Endothelial cell of umbilical vein (primary cell): Measurements from ENCODE around the gene CSTA. TPM values are rescaled to one million over a fixed set of nuclear protein-coding genes. Genes with fewer than 3 reads are reported as not detected.

ENCODE experiments used
- BruUV-seq: library from RNA; stranded (reverse); fragments of 400-500 nt; replicated peaks from 2 replicates; lab custom pipeline; 2021; lab: Mats Ljungman, UMichigan
- CTCF ChIA-PET: fragments of 300-600, 350-600 bp; sonication (Branson Sonifier 250); formaldehyde crosslinking; loops from one replicate; lab custom pipeline; 2021; ENCODE audit warnings: antibody characterized with exemption, inconsistent platforms; lab: Charles Lee
- POLR2A ChIA-PET: fragments of 300-600, 350-600 bp; sonication (Branson Sonifier 250); formaldehyde crosslinking; loops from one replicate; lab custom pipeline; 2021; ENCODE audit warnings: antibody characterized with exemption, inconsistent platforms; lab: Charles Lee
- DNase-seq: peaks from one replicate; pipeline ENCODE4 v3.0.0-alpha.2; 2011; ENCODE audit warnings: low read depth, low spot score
- FAIRE-seq: peaks from 2 replicates; lab custom pipeline; 2011; peaks lifted over from hg19 to GRCh38; lab: Jason Lieb, UNC
- H2AFZ ChIP-seq: 2 replicates; pipeline ENCODE4 v1.6.0; 2012; ENCODE audit warnings: low read depth, low read length, control low read depth, inconsistent platforms
- H3K27ac ChIP-seq: 2 replicates; pipeline ENCODE4 v1.5.1; 2011; ENCODE audit warnings: low read depth, mild to moderate bottlenecking, control low read depth, low read length, moderate library complexity; ENCODE audit not compliant: insufficient read depth
- H3K27me3 ChIP-seq, 2 experiments: 2 replicates each; pipeline versions ENCODE4 v1.6.0 to v1.6.1; 2011; ENCODE audit warnings: low read length in 2 of 2, mixed read lengths in 1 of 2; ENCODE audit not compliant: control insufficient read depth in 2 of 2, insufficient read depth in 2 of 2
- H3K36me3 ChIP-seq, 2 experiments: 2 replicates in 1 of 2; 3 replicates in 1 of 2; pipeline ENCODE4 v1.5.1; 2011; ENCODE audit warnings: low read length in 2 of 2, mild to moderate bottlenecking in 1 of 2, moderate library complexity in 1 of 2; ENCODE audit not compliant: control insufficient read depth in 2 of 2, insufficient read depth in 2 of 2; ENCODE audit errors: extremely low read depth in 1 of 2
- H3K4me1 ChIP-seq: 3 replicates; pipeline ENCODE4 v1.5.1; 2011; ENCODE audit warnings: mild to moderate bottlenecking, low read length; ENCODE audit not compliant: control insufficient read depth, insufficient read depth; ENCODE audit errors: extremely low read depth
- H3K4me2 ChIP-seq: 2 replicates; pipeline ENCODE4 v1.6.1; 2011; ENCODE audit warnings: low read length, control low read depth, mixed read lengths; ENCODE audit not compliant: insufficient read depth
- H3K4me3 ChIP-seq, 3 experiments: fragments of 200-600 bp in 1 of 3; sonication (generic), shearing (Covaris generic) in 1 of 3; replicated peaks in 1 of 3; 2 replicates each; pipeline ENCODE4 v1.5.1; 2011 to 2016; ENCODE audit warnings: control low read depth in 3 of 3, low read length in 3 of 3, mild to moderate bottlenecking in 2 of 3, inconsistent platforms in 1 of 3, low read depth in 1 of 3, moderate library complexity in 1 of 3; ENCODE audit not compliant: insufficient read depth in 1 of 3
- H3K79me2 ChIP-seq: 2 replicates; pipeline ENCODE4 v1.6.0; 2012; ENCODE audit warnings: low read length, inconsistent platforms; ENCODE audit not compliant: control insufficient read depth, insufficient read depth
- H3K9ac ChIP-seq: replicated peaks from 2 replicates; pipeline ENCODE3; 2011; ENCODE audit warnings: low read length, control low read depth; ENCODE audit not compliant: insufficient read depth; ENCODE audit errors: extremely low read depth
- H3K9me1 ChIP-seq: replicated peaks from 3 replicates; pipeline ENCODE4 v1.6.0; 2011; ENCODE audit warnings: mild to moderate bottlenecking, low read length; ENCODE audit not compliant: control insufficient read depth, insufficient read depth; ENCODE audit errors: extremely low read depth
- H3K9me3 ChIP-seq: replicated peaks from 2 replicates; pipeline ENCODE4 v1.5.1; 2012; ENCODE audit warnings: low read length, inconsistent platforms; ENCODE audit not compliant: control insufficient read depth, insufficient read depth
- H4K20me1 ChIP-seq: replicated peaks from 2 replicates; pipeline ENCODE3; 2011; ENCODE audit warnings: mild to moderate bottlenecking, low read length; ENCODE audit not compliant: control insufficient read depth, insufficient read depth; ENCODE audit errors: extremely low read depth
- CTCF ChIP-seq, 2 donors: IDR thresholded peaks; 1 replicate in 1 of 2; 2 replicates in 1 of 2; pipeline ENCODE4 v1.5.1; 2011; ENCODE audit warnings: low read length in 2 of 2, mild to moderate bottlenecking in 2 of 2, moderate library complexity in 2 of 2, control low read depth in 1 of 2, inconsistent platforms in 1 of 2, low read depth in 1 of 2; ENCODE audit not compliant: insufficient read depth in 1 of 2; ENCODE audit errors: extremely low read depth in 1 of 2
- EZH2 ChIP-seq: IDR thresholded peaks from 2 replicates; pipeline ENCODE4 v1.6.1; 2012; ENCODE audit warnings: borderline replicate concordance, low read depth, mild to moderate bottlenecking, moderate library complexity, low read length, inconsistent platforms; ENCODE audit not compliant: severe bottlenecking
- FOS ChIP-seq: IDR thresholded peaks from 2 replicates; pipeline ENCODE4 v1.6.1; 2011; ENCODE audit warnings: mild to moderate bottlenecking, low read length, moderate library complexity, borderline replicate concordance; ENCODE audit not compliant: insufficient read depth
- GATA2 ChIP-seq: IDR thresholded peaks from 2 replicates; pipeline ENCODE4 v1.7.0; 2011; ENCODE audit warnings: low read depth, mild to moderate bottlenecking, moderate library complexity, mixed read lengths, low read length; ENCODE audit not compliant: insufficient read length, insufficient read depth
- JUN ChIP-seq: IDR thresholded peaks from 2 replicates; pipeline ENCODE4 v1.6.1; 2011; ENCODE audit warnings: borderline replicate concordance, low read depth; ENCODE audit not compliant: insufficient read length, insufficient read depth
- MAX ChIP-seq: IDR thresholded peaks from 2 replicates; pipeline ENCODE4 v1.6.1; 2011; ENCODE audit not compliant: insufficient read depth, insufficient read length
- MYC ChIP-seq: IDR thresholded peaks from one replicate; pipeline ENCODE4 v1.6.1; 2011; ENCODE audit warnings: mild to moderate bottlenecking, low read depth, low read length
- POLR2A ChIP-seq: IDR thresholded peaks from 2 replicates; pipeline ENCODE4 v1.6.1; 2012; ENCODE audit warnings: low read depth, mild to moderate bottlenecking, control low read depth, low read length
- POLR2AphosphoS5 ChIP-seq: IDR thresholded peaks from 2 replicates; pipeline ENCODE4 v1.6.1; 2012; ENCODE audit warnings: low read depth, mild to moderate bottlenecking, control low read depth, low read length, moderate library complexity; ENCODE audit not compliant: insufficient read depth
- dilution Hi-C: fragments of 300-500 bp; cut with MboI; formaldehyde crosslinking; loops from one replicate; pipeline ENCODE4 v1.15.0; 2019; ENCODE audit warnings: low sequenced_read_pairs; ENCODE audit not compliant: extremely low pct_ligation_motif_present
- intact Hi-C: fragments of 100-400 bp; cut with micrococcal nuclease; formaldehyde crosslinking; loops from one replicate; pipeline ENCODE4 v1.10.0; 2022
- polyA plus RNA-seq, 4 experiments: library from polyadenylated mRNA; depleted of rRNA in 3 of 4; stranded (reverse) in 3 of 4; unstranded in 1 of 4; fragments of >200 nt; gene quantifications; 2 replicates each; pipeline versions ENCODE4 v1.2.1 to v1.2.3, GENCODE V29; 2011 to 2012; ENCODE audit warnings: missing spikeins in 1 of 4
- total RNA-seq: library from RNA; stranded (reverse); gene quantifications from 2 replicates; pipeline ENCODE4 v1.2.3, GENCODE V29; 2021

CSTA gene
- total and polyA plus RNA-seq, 2 donors (not counting 3 experiments of a cell fraction or from before 2014, with no cell fraction given): not detected

GRCh38 chr3:122299872-122300460 is 25.1 kb upstream of the CSTA start:
- no peaks in the 10 kb centered on the region for H3K36me3 ChIP-seq
- peaks cover 0 to 1% of the 10 kb centered on the region in 2 experiments for H3K27me3 ChIP-seq
- H3K9me1 ChIP-seq: no peaks in the 10 kb centered on the region
- H3K79me2 ChIP-seq: no peaks in the 10 kb centered on the region
- TF ChIP-seq MAX (no peak), EZH2 (no peak), CTCF (IDR thresholded peaks at IDR 0.05; ENCODE audit: extremely low read depth in 1 of 2, insufficient read depth in 1 of 2, low read depth in 1 of 2, low read length in 2 of 2) (peak; percentile 40 to 42)
- ChIA-PET CTCF (interaction anchor here (0.6 to 3.6 kb wide), 7 partner anchors 14 to 753 kb away, joined by 3 to 39 read pairs (median 4); partner anchors contain the start of gene POLQ), POLR2A (no interaction called here)
- dilution Hi-C loops: no loop called here
- H3K4me3 ChIP-seq: no peak overlapping the region
- no peaks in the 10 kb centered on the region for H3K4me1 ChIP-seq
- H3K9me3 ChIP-seq: no peaks in the 10 kb centered on the region
- DNase-seq (peak; percentile 17), FAIRE-seq (peak; percentile 21)
- H2AFZ ChIP-seq: no peak overlapping the region
- no peak overlapping the region for H3K4me2 ChIP-seq
- H4K20me1 ChIP-seq: no peaks in the 10 kb centered on the region
- intact Hi-C loops: loop anchor here (1.0 to 2.0 kb wide), 3 partner anchors 199 to 754 kb away; no protein-coding TSS in a partner anchor
- no peak overlapping the region for H3K9ac ChIP-seq
- no TSS peak for BruUV-seq
- H3K27ac ChIP-seq: no peak overlapping the region

GRCh38 chr3:122301063-122301462 is 24.0 kb upstream of the CSTA start:
- no peak for TF ChIP-seq POLR2A
- TF ChIP-seq POLR2AphosphoS5: no peak
- no peak for TF ChIP-seq GATA2
- no peak for TF ChIP-seq CTCF (IDR thresholded peaks at IDR 0.05; ENCODE audit: extremely low read depth in 1 of 2, insufficient read depth in 1 of 2, low read depth in 1 of 2, low read length in 2 of 2)
- no peak for TF ChIP-seq EZH2
- TF ChIP-seq JUN: no peak
- no peak for TF ChIP-seq FOS
- no peak for TF ChIP-seq MAX
- no peak for TF ChIP-seq MYC
- intact Hi-C loops (loop anchor here (2.0 kb wide), 1 partner anchor 418 kb away; no protein-coding TSS in a partner anchor), dilution Hi-C loops (no loop called here)
- BruUV-seq: no TSS peak
- H3K4me1 ChIP-seq: no peaks in the 10 kb centered on the region
- no peaks in the 10 kb centered on the region for H3K9me3 ChIP-seq
- no peaks in the 10 kb centered on the region for H3K9me1 ChIP-seq
- no peak for DNase-seq
- H3K36me3 ChIP-seq: no peaks in the 10 kb centered on the region
- H3K27me3 ChIP-seq: peaks cover 0 to 1% of the 10 kb centered on the region in 2 experiments
- no peaks in the 10 kb centered on the region for H4K20me1 ChIP-seq
- POLR2A ChIA-PET: no interaction called here
- no peak overlapping the region for H2AFZ ChIP-seq
- H3K9ac ChIP-seq: no peak overlapping the region
- no peak overlapping the region for H3K27ac ChIP-seq
- FAIRE-seq: no peak
- no peak overlapping the region for H3K4me2 ChIP-seq
- CTCF ChIA-PET: interaction anchor here (1.4 to 3.6 kb wide), 4 partner anchors 195 to 754 kb away, joined by 3 to 39 read pairs (median 21); partner anchors contain the start of gene POLQ
- no peaks in the 10 kb centered on the region for H3K79me2 ChIP-seq
- no peak overlapping the region for H3K4me3 ChIP-seq
